ENCODE results near the gene CST6. TPM values are rescaled to one million over a fixed set of nuclear protein-coding genes. Genes with fewer than 3 reads are reported as not detected.

The CST6 gene
- total and polyA plus RNA-seq, 2 of the 4 experiments (the other 2 are of a cell fraction), result 0.54 to 3.0 TPM

DNA sequence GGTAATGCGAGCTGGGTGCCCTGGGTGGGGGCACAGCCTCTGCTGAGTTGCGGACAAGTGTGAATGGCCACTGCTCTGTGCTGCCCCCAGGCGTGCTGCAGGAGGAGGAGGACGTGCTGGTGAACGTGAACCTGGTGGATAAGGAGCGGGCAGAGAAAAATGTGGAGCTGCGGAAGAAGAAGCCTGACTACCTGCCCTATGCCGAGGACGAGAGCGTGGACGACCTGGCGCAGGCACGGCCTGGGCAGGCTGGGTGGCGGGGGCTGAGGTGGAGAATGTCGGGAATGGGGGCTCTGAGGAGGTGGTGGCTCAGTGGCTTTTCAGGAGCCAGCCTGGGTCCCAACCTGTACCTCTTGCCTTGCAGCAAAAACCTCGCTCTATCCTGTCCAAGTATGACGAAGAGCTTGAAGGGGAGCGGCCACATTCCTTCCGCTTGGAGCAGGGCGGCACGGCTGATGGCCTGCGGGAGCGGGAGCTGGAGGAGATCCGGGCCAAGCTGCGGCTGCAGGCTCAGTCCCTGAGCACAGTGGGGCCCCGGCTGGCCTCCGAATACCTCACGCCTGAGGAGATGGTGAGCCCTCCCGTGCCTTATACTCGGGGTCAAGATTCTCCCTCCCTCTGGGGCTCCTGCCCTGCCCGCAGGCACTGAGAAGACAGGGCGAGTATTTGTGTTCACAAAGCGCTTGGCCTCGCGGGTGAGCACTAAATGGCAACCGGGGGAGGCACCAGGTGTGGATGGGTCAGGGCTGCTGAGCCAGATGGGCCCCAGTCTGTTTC lies 45.6 kb upstream of the CST6 start:
- CTCF ChIA-PET, result no interaction called here
- POLR2A ChIA-PET (ENCODE audit: unreplicated experiment), result no interaction called here

More for the DNA sequence above, 45.6 kb upstream of the CST6 start:
- Histone ChIP-seq H3K4me3 (ENCODE audit: insufficient read depth, low read depth, low read length) (no peak overlapping the region), H2BK120ac (ENCODE audit: low read depth, low read length) (no peak overlapping the region), H2AK5ac (ENCODE audit: low read depth, low read length) (no peak overlapping the region), H3K4me1 (ENCODE audit: control insufficient read depth, insufficient read depth, low read length) (peaks cover 8% of the 10 kb centered on the region), H2AK9ac (replicated peaks; ENCODE audit: low read depth, low read length, poor library complexity) (peak overlapping the region; percentile 23), H4K8ac (ENCODE audit: low read depth in 2 of 2, low read length in 2 of 2) (no peak overlapping the region), H4K5ac (ENCODE audit: low read depth, low read length) (no peak overlapping the region), H3K56ac (ENCODE audit: extremely low read depth, insufficient read depth, low read length) (no peak overlapping the region), H2AFZ (replicated peaks; ENCODE audit: low read length, poor library complexity) (no peak overlapping the region), H3K36me3 (ENCODE audit: control insufficient read depth, insufficient read depth, low read length) (peaks cover 58% of the 10 kb centered on the region), H3K9me3 (ENCODE audit: control insufficient read depth, insufficient read depth, low read length) (no peaks in the 10 kb centered on the region), H2BK20ac (ENCODE audit: low read depth, low read length) (no peak overlapping the region), H4K91ac (ENCODE audit: insufficient read depth, low read depth, low read length) (no peak overlapping the region), H3K4ac (ENCODE audit: low read depth, low read length) (no peak overlapping the region), H3K23ac (ENCODE audit: low read depth, low read length) (no peak overlapping the region), H3K27me3 (ENCODE audit: control insufficient read depth, insufficient read depth, low read length) (no peaks in the 10 kb centered on the region), H3K27ac (ENCODE audit: insufficient read depth, low read length) (no peak overlapping the region), H3K4me2 (ENCODE audit: low read depth, low read length) (no peak overlapping the region), H3K9ac (ENCODE audit: low read depth, low read length) (no peak overlapping the region), H3K14ac (replicated peaks; ENCODE audit: low read depth, low read length) (no peak overlapping the region), H3K18ac (ENCODE audit: low read depth, low read length) (no peak overlapping the region), H2BK15ac (ENCODE audit: low read depth, low read length) (no peak overlapping the region), H3K79me1 (ENCODE audit: low read depth in 1 of 2, low read length in 2 of 2) (peaks cover 18 to 60% of the 10 kb centered on the region in 2 experiments), H4K20me1 (ENCODE audit: insufficient read depth, low read length) (peaks cover 7% of the 10 kb centered on the region), H2BK5ac (ENCODE audit: low read depth, low read length, poor library complexity, severe bottlenecking) (no peak overlapping the region), H3K9me1 (ENCODE audit: insufficient read depth, low read length) (peaks cover 5% of the 10 kb centered on the region; the same call in 1 of the 2 replicates)
- TF ChIP-seq CEBPB (IDR thresholded peaks at IDR 0.05; ENCODE audit: low read depth, low read length) (no peak), BHLHE40 (IDR thresholded peaks at IDR 0.05; ENCODE audit: low read depth, low read length) (no peak), POLR2A (IDR thresholded peaks at IDR 0.05; ENCODE audit: low read depth, low read length) (no peak), RCOR1 (IDR thresholded peaks at IDR 0.05; ENCODE audit: insufficient replicate concordance, low read length) (no peak), NFE2L2 (IDR thresholded peaks at IDR 0.05; ENCODE audit: low read depth, low read length) (no peak)
- TF ChIP-seq, protein P1, sequence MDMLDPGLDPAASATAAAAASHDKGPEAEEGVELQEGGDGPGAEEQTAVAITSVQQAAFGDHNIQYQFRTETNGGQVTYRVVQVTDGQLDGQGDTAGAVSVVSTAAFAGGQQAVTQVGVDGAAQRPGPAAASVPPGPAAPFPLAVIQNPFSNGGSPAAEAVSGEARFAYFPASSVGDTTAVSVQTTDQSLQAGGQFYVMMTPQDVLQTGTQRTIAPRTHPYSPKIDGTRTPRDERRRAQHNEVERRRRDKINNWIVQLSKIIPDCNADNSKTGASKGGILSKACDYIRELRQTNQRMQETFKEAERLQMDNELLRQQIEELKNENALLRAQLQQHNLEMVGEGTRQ (IDR thresholded peaks at IDR 0.05; ENCODE audit: low read depth, low read length), result no peak
- TF ChIP-seq, protein P2, sequence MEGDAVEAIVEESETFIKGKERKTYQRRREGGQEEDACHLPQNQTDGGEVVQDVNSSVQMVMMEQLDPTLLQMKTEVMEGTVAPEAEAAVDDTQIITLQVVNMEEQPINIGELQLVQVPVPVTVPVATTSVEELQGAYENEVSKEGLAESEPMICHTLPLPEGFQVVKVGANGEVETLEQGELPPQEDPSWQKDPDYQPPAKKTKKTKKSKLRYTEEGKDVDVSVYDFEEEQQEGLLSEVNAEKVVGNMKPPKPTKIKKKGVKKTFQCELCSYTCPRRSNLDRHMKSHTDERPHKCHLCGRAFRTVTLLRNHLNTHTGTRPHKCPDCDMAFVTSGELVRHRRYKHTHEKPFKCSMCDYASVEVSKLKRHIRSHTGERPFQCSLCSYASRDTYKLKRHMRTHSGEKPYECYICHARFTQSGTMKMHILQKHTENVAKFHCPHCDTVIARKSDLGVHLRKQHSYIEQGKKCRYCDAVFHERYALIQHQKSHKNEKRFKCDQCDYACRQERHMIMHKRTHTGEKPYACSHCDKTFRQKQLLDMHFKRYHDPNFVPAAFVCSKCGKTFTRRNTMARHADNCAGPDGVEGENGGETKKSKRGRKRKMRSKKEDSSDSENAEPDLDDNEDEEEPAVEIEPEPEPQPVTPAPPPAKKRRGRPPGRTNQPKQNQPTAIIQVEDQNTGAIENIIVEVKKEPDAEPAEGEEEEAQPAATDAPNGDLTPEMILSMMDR (conservative IDR thresholded peaks at IDR 0.05; ENCODE audit: low read depth, low read length), result no peak
- ATAC-seq (ENCODE audit: low read depth), result no peak
- DNase-seq, result no peak
- no TSS peak for BruUV-seq (replicated peaks)
- intact Hi-C loops (cut with micrococcal nuclease) (no loop called here), in situ Hi-C loops (cut with MboI; ENCODE audit: low sequenced_read_pairs) (no loop called here), dilution Hi-C loops (cut with HindIII; ENCODE audit: low sequenced_read_pairs, unreplicated experiment) (no loop called here)
- WGBS, 2 experiments (ENCODE audit: extremely low coverage in 2 of 2, insufficient read length in 1 of 2), result 94% methylated on average over 30 of the region's 36 CpGs; no CpG with 5 or more reads in 1 of the 2 experiments

Data from IMR-90 (cell line).